Common myeloid progenitor, CD34-positive (primary cell): ENCODE results near the gene RNF183.

Experiments used
- CTCF ChIA-PET: fragments of 350-600 bp; sonication (Branson Sonifier 250); formaldehyde crosslinking; loops from one replicate; lab custom pipeline; 2021; ENCODE audit warnings: antibody characterized with exemption; lab: Charles Lee
- POLR2A ChIA-PET: fragments of 350-600 bp; sonication (Branson Sonifier 250); formaldehyde crosslinking; loops from one replicate; lab custom pipeline; 2021; ENCODE audit warnings: antibody characterized with exemption; lab: Charles Lee
- DNase-seq, 3 donors: peaks; one replicate each; pipeline versions ENCODE4 v3.0.0 to v3.0.0-alpha.2; 2013
- H3K27ac ChIP-seq, 2 experiments: 1 replicate in 1 of 2; 2 replicates in 1 of 2; pipeline ENCODE4 v1.7.0; 2013; ENCODE audit warnings: inconsistent platforms in 2 of 2, low read length in 2 of 2, mild to moderate bottlenecking in 2 of 2, low read depth in 1 of 2, moderate library complexity in 1 of 2; ENCODE audit not compliant: severe bottlenecking in 2 of 2, insufficient read depth in 1 of 2, poor library complexity in 1 of 2
- H3K27me3 ChIP-seq, 5 experiments: replicated peaks in 2 of 5; 1 replicate in 3 of 5; 2 replicates in 2 of 5; pipeline versions ENCODE4 v1.6.1 to v1.7.0; 2013; ENCODE audit warnings: low read length in 4 of 5, mild to moderate bottlenecking in 2 of 5, moderate library complexity in 2 of 5, inconsistent platforms in 1 of 5; ENCODE audit not compliant: insufficient read depth in 5 of 5, control insufficient read depth in 4 of 5
- H3K36me3 ChIP-seq, 4 experiments: 1 replicate in 2 of 4; 2 replicates in 2 of 4; pipeline versions ENCODE4 v1.6.1 to v1.7.0; 2013; ENCODE audit warnings: low read length in 3 of 4, control low read depth in 1 of 4, mild to moderate bottlenecking in 1 of 4; ENCODE audit not compliant: control insufficient read depth in 4 of 4, insufficient read depth in 4 of 4
- H3K4me1 ChIP-seq, 4 experiments: 1 replicate in 3 of 4; 2 replicates in 1 of 4; pipeline versions ENCODE4 v1.6.1 to v1.7.1; 2013; ENCODE audit warnings: low read length in 3 of 4, mild to moderate bottlenecking in 3 of 4, control low read depth in 1 of 4, inconsistent platforms in 1 of 4, moderate library complexity in 1 of 4; ENCODE audit not compliant: control insufficient read depth in 4 of 4, insufficient read depth in 4 of 4; ENCODE audit errors: control extremely low read depth in 1 of 4
- H3K4me3 ChIP-seq, 7 experiments: 1 replicate in 4 of 7; 2 replicates in 3 of 7; pipeline versions ENCODE4 v1.5.1 to v1.7.0; 2013; ENCODE audit warnings: mild to moderate bottlenecking in 7 of 7, low read length in 6 of 7, moderate library complexity in 6 of 7, inconsistent platforms in 2 of 7, low read depth in 2 of 7, control low read depth in 1 of 7; ENCODE audit not compliant: insufficient read depth in 4 of 7, control insufficient read depth in 1 of 7; ENCODE audit errors: extremely low read depth in 1 of 7
- H3K9me3 ChIP-seq, 5 experiments: 1 replicate in 4 of 5; 2 replicates in 1 of 5; pipeline versions ENCODE4 v1.6.1 to v1.7.1; 2013; ENCODE audit warnings: low read length in 4 of 5, mild to moderate bottlenecking in 2 of 5, inconsistent platforms in 1 of 5, low read depth in 1 of 5, moderate library complexity in 1 of 5; ENCODE audit not compliant: control insufficient read depth in 4 of 5, insufficient read depth in 2 of 5; ENCODE audit errors: control extremely low read depth in 1 of 5
- WGBS: methylation state at CpG from one replicate; pipeline ENCODE4 v1.1.5; 2013; ENCODE audit not compliant: insufficient coverage; 5-methylcytosine and 5-hydroxymethylcytosine counted together

RNF183 gene

GRCh38 chr9:113340011-113340699 is 37.0 kb upstream of the RNF183 start, which contains the start of gene WDR31:
WDR31 (minus strand) TSS chr9:113340275; CDS start chr9:113332022, 8,253 bp downstream.
- Histone ChIP-seq H3K9me3 (no peaks in the 10 kb centered on the region), H3K27me3 (no peaks in the 10 kb centered on the region), H3K36me3 (no peaks in the 10 kb centered on the region), H3K27ac (peak within 1 kb of the TSS; percentile 61 to 78), H3K4me3 (peak within 1 kb of the TSS; percentile 80 to 95 (median 87)), H3K4me1 (peaks cover 13 to 57% (median 49%) of the 10 kb centered on the region in 4 experiments)
- 1% methylated on average over 31 of the region's 46 CpGs for WGBS
- peak; percentile 88 to 90 (median 89) for DNase-seq
- POLR2A ChIA-PET: interaction anchor here (0.6 to 2.5 kb wide), 5 partner anchors 9 to 70 kb away, joined by 3 to 22 read pairs (median 5); partner anchors contain the start of genes BSPRY, CDC26, POLE3 and PRPF4
- CTCF ChIA-PET: interaction anchor here (0.6 to 2.6 kb wide), 12 partner anchors 10 to 249 kb away, joined by 3 to 14 read pairs (median 4); partner anchors contain the start of genes ALAD, BSPRY, CDC26 and HDHD3

- H3K9me3 ChIP-seq: no peaks in the 10 kb centered on the region
- ChIA-PET POLR2A (no interaction called here), CTCF (interaction anchor here (1.2 to 2.0 kb wide), 3 partner anchors 10 to 69 kb away, joined by 4 to 7 read pairs (median 6); no protein-coding TSS in a partner anchor)
- H3K27ac ChIP-seq: no peak overlapping the region
- H3K36me3 ChIP-seq: no peaks in the 10 kb centered on the region
- WGBS: no CpG with 5 or more reads among the region's 2 CpGs
- no peak for DNase-seq
- H3K4me1 ChIP-seq: peaks cover 6 to 37% (median 29%) of the 10 kb centered on the region in 4 experiments
- no peak overlapping the region for H3K4me3 ChIP-seq
- no peaks in the 10 kb centered on the region for H3K27me3 ChIP-seq
Observed at GRCh38 chr9:113337714-113338113, 34.5 kb upstream of the RNF183 start.

GRCh38 chr9:113331780-113332179 is 28.6 kb upstream of the RNF183 start:
- ChIA-PET POLR2A (no interaction called here), CTCF (no interaction called here)
- H3K9me3 ChIP-seq: no peaks in the 10 kb centered on the region
- no peaks in the 10 kb centered on the region for H3K36me3 ChIP-seq
- no peaks in the 10 kb centered on the region for H3K27me3 ChIP-seq
- no peak overlapping the region for H3K27ac ChIP-seq
- DNase-seq: no peak
- peaks cover 0 to 9% (median 0%) of the 10 kb centered on the region in 4 experiments for H3K4me1 ChIP-seq
- WGBS: 100% methylated on average over 3 of the region's 4 CpGs
- H3K4me3 ChIP-seq: no peak overlapping the region

GRCh38 chr9:113328045-113328782 is 25.0 kb upstream of the RNF183 start:
- no peaks in the 10 kb centered on the region for H3K36me3 ChIP-seq
- no peak overlapping the region for H3K27ac ChIP-seq
- CTCF ChIA-PET: interaction anchor here (1.0 to 2.1 kb wide), 5 partner anchors 10 to 328 kb away, joined by 3 to 6 read pairs (median 3); partner anchors contain the start of gene ALAD
- no peak overlapping the region for H3K4me3 ChIP-seq
- H3K27me3 ChIP-seq: no peaks in the 10 kb centered on the region
- no peak for DNase-seq
- no peaks in the 10 kb centered on the region for H3K9me3 ChIP-seq
- WGBS: 100% methylated on average over 1 of the region's 3 CpGs
- H3K4me1 ChIP-seq: no peaks in the 10 kb centered on the region
- POLR2A ChIA-PET: interaction anchor here (0.6 kb wide), 1 partner anchor 13 kb away, joined by 3 read pairs; no protein-coding TSS in a partner anchor

- ChIA-PET CTCF (interaction anchor here (0.6 to 1.5 kb wide), 4 partner anchors 9 to 329 kb away, joined by 3 to 4 read pairs (median 4); no protein-coding TSS in a partner anchor), POLR2A (no interaction called here)
- no peak overlapping the region for H3K4me3 ChIP-seq
- no peaks in the 10 kb centered on the region for H3K27me3 ChIP-seq
- H3K27ac ChIP-seq: no peak overlapping the region
- no peaks in the 10 kb centered on the region for H3K4me1 ChIP-seq
- WGBS: 100% methylated on average over 3 of the region's 4 CpGs
- no peak for DNase-seq
- peaks cover 0 to 4% (median 0%) of the 10 kb centered on the region in 4 experiments for H3K36me3 ChIP-seq
- no peaks in the 10 kb centered on the region for H3K9me3 ChIP-seq
Observed at GRCh38 chr9:113326230-113326629, 23.1 kb upstream of the RNF183 start.

- H3K9me3 ChIP-seq: no peaks in the 10 kb centered on the region
- ChIA-PET CTCF (interaction anchor here (1.2 kb wide), 1 partner anchor 71 kb away, joined by 4 read pairs; no protein-coding TSS in a partner anchor), POLR2A (interaction anchor here (0.6 kb wide), 1 partner anchor 12 kb away, joined by 5 read pairs; no protein-coding TSS in a partner anchor)
- peaks cover 0 to 28% (median 8%) of the 10 kb centered on the region in 4 experiments for H3K36me3 ChIP-seq
- no peaks in the 10 kb centered on the region for H3K27me3 ChIP-seq
- DNase-seq: no peak
- H3K27ac ChIP-seq: no peak overlapping the region
- no peaks in the 10 kb centered on the region for H3K4me1 ChIP-seq
- WGBS: 100% methylated on average over 4 of the region's 6 CpGs
- no peak overlapping the region for H3K4me3 ChIP-seq
Observed at GRCh38 chr9:113322671-113323070, 19.5 kb upstream of the RNF183 start.
